Umbilical cord (tissue), 2 donors: Measurements from ENCODE around the gene CPNE5. TPM values are rescaled to one million over a fixed set of nuclear protein-coding genes. Genes with fewer than 3 reads are reported as not detected.

Experiments
- DNase-seq: peaks from one replicate; pipeline ENCODE4 v3.0.0-alpha.2; 2015; ENCODE audit warnings: low spot score
- total RNA-seq: library from RNA; depleted of rRNA; stranded (reverse); fragments of >200 nt; gene quantifications from one replicate; pipeline ENCODE4 v1.2.3, GENCODE V29; 2014; ENCODE audit warnings: low replicate concordance; ENCODE audit not compliant: insufficient read depth

Gene CPNE5
- total RNA-seq, 1 donor from 2014 or later, result 16.9 TPM

- DNase-seq, result no peak
These were observed 45.1 kb downstream of the CPNE5 start for GRCh38 chr6:36793913-36794712.

GRCh38 chr6:36793296-36793912 is 45.8 kb downstream of the CPNE5 start:
- DNase-seq, result no peak

- no peak for DNase-seq
These were observed 47.6 kb downstream of the CPNE5 start for GRCh38 chr6:36791521-36792135.

- no peak for DNase-seq
These were observed 48.2 kb downstream of the CPNE5 start for GRCh38 chr6:36791085-36791484.

- DNase-seq, result peak; percentile 71
These were observed 50.5 kb downstream of the CPNE5 start for GRCh38 chr6:36788768-36789167.

GRCh38 chr6:36788186-36788585 is 51.1 kb downstream of the CPNE5 start:
- DNase-seq, result no peak

GRCh38 chr6:36787210-36787609 is 52.0 kb downstream of the CPNE5 start:
- DNase-seq, result no peak

- DNase-seq, result no peak
These were observed 53.1 kb downstream of the CPNE5 start for GRCh38 chr6:36786055-36786675.

- DNase-seq, result no peak
These were observed 54.9 kb downstream of the CPNE5 start for GRCh38 chr6:36784376-36784636.

GRCh38 chr6:36783603-36784375 is 55.5 kb downstream of the CPNE5 start:
- DNase-seq, result no peak

- no peak for DNase-seq
These were observed 57.6 kb downstream of the CPNE5 start for GRCh38 chr6:36781669-36782068.

GRCh38 chr6:36780442-36781177 is 58.6 kb downstream of the CPNE5 start:
- DNase-seq, result no peak

- DNase-seq, result no peak
These were observed 60.0 kb downstream of the CPNE5 start for GRCh38 chr6:36779227-36779626.

- DNase-seq, result no peak
These were observed 61.4 kb downstream of the CPNE5 start for GRCh38 chr6:36777801-36778200.

GRCh38 chr6:36776167-36776566 is 63.1 kb downstream of the CPNE5 start:
- DNase-seq, result no peak

- no peak for DNase-seq
These were observed 64.9 kb downstream of the CPNE5 start for GRCh38 chr6:36774331-36774730.

GRCh38 chr6:36772397-36772796 is 66.8 kb downstream of the CPNE5 start:
- no peak for DNase-seq

- no peak for DNase-seq
These were observed 68.1 kb downstream of the CPNE5 start for GRCh38 chr6:36771145-36771544.

- DNase-seq, result no peak
These were observed 69.4 kb downstream of the CPNE5 start for GRCh38 chr6:36769676-36770499.

- DNase-seq, result peak; percentile 59
These were observed 70.0 kb downstream of the CPNE5 start for GRCh38 chr6:36769183-36769675.
